GM19468 (cell line): ENCODE measurements around the gene RTRAF.

ENCODE experiments used
- ATAC-seq: cut with Tn5 transposase; IDR thresholded peaks from one replicate; pipeline ENCODE4 v1.9.1; 2021; ENCODE audit warnings: mild to moderate bottlenecking, moderate library complexity, moderate number of reproducible peaks; ENCODE audit not compliant: unreplicated experiment; ENCODE audit errors: extremely low read depth

RTRAF gene

DNA sequence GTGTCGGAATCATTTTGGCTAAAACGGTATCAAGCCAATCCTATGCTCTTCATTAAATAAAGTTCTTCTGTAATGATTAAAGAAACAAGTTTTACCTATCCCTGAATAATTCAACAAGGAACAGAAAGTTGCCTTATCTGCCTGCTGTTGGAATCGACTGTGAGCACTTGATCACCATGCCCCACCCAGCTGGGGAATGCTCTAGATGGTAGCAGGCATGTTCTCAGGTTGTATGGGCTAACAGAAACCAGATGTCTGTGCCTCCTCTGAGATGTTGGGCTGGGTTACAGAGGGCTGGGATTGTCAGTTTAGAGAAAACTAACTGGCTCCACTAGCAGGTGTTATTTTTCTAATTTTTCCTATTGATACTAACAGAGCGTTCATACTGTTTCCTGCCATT lies 28.9 kb downstream of the RTRAF start:
- no peak for ATAC-seq

DNA sequence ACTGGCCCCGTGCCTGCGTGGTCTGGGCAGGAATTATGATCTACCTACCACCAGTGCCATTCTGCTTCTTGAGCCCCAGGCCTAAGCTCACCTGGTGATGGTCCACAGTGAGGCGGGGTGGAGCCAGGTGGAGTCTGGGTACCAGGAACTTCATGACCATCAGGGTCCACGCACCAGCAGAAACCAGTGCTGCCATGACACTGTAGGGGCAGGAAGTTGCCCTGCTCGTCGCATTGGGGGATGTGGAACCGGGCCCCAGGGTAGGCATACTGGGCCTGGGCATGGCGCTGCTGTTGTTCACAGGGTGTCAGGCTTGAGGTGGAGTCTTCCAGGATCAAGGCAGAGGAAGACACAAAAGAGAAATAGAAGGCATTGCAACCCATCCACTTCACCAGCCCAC lies 29.6 kb downstream of the RTRAF start:
- ATAC-seq, result no peak

DNA sequence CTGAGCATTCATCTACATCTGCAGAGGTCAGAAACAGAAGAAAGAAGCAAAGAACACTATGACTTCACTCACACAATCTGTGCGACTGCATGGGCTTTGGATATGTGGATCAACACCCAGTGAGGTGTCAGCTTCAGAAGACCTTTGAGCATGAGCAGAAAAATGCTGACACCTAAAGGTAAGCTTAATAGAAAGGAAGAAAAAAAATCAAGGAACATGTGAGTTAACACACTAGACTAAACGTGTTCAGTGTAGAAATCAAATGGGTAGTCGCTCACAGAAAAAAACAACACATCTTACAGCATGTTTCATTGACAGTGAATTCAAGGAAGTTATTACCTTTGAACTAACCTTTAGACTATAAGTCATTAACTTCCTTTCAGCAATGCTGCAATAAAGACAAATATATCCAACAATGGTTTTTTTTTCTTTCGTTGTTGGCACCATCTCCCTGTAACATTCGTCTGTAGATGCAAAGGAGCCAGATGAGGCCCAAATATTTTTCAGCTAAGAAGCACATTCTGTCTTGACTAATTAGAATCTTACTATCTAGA lies 30.9 kb downstream of the RTRAF start:
- no peak for ATAC-seq

- ATAC-seq, result no peak
Measured at GRCh38 chr14:52020866-52021717, 31.7 kb downstream of the RTRAF start.

GRCh38 chr14:52021957-52022600 lies 32.7 kb downstream of the RTRAF start:
- peak; percentile 62 for ATAC-seq

GRCh38 chr14:52023518-52023917 lies 34.2 kb downstream of the RTRAF start:
- no peak for ATAC-seq

GRCh38 chr14:52025310-52025709 lies 36.0 kb downstream of the RTRAF start:
- ATAC-seq, result no peak

DNA sequence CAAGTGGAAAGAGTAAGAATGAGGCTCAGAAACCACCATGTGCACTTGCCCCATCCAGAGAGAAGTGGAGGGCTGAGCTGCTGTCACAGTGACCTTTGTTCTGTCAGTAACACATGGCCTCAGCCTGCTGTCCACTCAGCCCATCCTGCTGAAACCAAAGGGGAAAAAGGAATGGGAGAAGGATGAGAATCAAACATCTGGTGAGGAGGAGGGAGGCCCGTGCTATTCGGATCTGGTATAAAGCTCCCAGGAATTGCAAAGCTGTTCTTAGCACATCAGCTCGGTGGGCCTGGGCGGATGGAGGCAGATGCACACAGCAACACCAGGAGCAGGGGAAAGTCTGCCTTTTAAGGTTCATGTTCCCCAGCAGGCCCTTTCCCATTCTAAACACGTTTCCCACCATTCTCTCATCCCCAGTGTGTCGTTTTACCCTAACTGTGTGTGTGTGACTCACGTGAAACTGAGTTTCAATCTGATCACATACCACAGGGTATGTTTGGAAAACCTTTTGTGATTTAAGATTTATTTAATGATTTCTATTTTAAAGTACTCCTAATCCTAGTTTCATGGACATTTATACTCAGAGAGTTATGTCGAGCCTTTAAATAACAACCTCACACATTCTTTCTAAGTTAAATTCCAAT lies 36.8 kb downstream of the RTRAF start:
- ATAC-seq, result no peak

DNA sequence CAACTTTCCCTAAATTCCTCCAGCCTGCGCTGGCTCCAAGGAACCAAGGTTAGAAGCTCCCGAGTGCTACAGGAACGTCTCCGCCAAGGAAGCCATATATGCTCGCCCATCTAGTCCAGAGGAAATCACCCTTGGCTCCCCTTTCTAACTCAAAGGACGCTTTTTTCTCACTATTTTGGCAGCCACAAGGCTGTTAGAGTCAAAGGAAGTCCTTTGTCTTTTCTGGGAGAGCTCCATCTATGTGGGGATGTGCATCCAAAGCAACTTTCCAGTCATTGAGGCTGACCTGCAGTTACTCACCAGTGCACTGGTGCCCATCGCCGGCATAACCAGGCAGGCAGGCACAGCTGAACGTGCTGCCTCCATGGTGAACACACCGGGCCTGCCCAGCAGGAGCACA lies 37.6 kb downstream of the RTRAF start:
- ATAC-seq, result no peak

- ATAC-seq, result no peak
Measured at GRCh38 chr14:52029881-52030280, 40.5 kb downstream of the RTRAF start.

- ATAC-seq, result no peak
Measured at GRCh38 chr14:52031781-52032180, 42.4 kb downstream of the RTRAF start.

GRCh38 chr14:52032204-52032801 lies 43.0 kb downstream of the RTRAF start:
- ATAC-seq, result no peak

GRCh38 chr14:52033101-52033642 lies 43.8 kb downstream of the RTRAF start:
- ATAC-seq, result no peak

DNA sequence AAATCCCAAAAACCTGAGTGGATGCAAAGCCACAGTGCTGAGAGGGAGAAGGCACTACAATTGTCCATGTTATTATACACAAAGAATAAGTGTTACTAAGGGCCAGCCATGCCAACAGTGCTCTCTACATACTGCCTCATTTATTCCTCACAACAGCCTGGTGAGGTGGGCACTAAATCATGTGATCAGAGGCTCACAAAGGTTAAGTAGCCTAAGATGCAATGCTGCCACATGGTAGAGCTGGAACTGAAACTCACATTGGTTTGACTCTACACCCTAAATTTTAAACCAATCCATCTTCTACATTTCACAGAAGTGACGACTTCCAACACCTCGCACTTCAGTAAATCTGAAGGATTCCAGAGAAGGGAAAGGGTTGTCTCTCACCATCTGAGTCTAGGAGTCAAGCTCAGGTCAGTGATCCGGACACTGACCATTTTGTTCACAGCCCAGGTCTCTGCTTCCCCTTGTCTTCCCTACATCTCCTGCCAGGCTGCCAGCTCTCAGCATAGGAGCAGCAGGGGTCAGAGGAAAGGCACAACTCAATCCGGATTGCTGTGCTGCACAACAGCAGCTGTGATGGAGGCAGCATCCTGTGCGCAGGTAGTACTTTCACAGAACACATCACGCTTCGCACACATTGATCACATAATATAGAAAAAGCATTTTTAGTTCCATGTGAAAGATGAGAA lies 49.9 kb downstream of the RTRAF start:
- ATAC-seq, result no peak

DNA sequence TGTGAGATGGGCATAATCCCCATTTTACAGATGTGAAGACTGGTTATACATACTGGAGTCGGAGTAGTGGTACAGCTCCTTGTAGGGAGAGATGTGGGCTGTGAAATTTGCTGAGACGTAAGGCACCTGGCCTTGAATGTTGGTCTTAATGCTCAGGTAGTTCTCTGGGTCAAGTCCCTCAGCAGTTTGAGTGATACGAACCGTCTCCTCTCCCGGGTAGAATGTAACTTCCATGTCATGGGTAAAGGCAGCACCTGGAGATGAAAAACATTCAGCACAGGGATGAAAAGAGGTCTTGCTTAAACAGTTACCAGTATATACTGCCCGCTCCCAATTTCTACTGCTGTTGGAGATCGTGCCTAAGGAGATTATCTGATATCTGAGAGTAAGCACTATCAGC lies 51.3 kb downstream of the RTRAF start:
- ATAC-seq, result no peak

DNA sequence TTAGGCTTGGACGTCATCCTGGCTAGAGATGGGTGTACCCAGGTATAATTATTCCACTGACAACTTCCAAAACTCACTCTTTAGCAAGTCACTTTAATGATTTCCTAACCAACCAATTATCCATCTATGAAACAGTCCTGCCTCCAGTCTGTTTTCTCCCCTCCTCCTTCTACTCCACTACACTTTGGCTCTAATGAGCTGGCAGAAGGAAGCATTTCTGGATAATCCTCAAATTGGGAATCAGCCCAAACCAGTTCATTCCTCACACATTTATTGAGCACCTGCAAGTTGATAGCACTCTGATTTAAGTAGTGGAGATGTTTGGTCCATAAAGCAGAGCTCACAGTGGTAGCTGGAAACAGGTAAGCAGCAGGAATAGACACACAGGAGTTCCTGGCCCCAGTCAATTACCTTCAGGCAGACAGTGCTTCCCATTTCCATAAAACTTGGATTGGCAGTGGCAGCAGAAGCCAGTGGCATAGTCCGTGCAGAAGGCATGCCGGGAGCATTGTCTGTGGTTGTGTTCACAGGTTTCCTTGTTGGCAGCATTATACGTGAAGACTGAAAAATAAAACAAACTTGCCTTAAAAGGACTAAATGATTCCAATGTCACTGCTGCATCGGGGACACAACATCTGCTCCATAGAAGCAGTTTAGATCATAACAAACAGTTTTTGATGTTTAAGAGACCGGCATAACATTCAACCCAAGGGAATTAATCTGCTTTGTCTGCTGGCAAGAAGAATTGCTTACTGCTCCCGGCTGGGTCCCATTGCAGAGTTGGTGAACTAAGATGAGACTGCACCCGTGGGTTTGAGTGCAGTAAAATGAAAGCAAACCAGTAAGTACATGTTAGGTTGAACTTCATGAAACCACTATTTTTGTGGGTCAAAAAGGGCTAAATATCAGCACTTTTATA lies 53.3 kb downstream of the RTRAF start:
- ATAC-seq, result no peak

GRCh38 chr14:52043690-52044089 lies 54.3 kb downstream of the RTRAF start:
- ATAC-seq, result no peak

DNA sequence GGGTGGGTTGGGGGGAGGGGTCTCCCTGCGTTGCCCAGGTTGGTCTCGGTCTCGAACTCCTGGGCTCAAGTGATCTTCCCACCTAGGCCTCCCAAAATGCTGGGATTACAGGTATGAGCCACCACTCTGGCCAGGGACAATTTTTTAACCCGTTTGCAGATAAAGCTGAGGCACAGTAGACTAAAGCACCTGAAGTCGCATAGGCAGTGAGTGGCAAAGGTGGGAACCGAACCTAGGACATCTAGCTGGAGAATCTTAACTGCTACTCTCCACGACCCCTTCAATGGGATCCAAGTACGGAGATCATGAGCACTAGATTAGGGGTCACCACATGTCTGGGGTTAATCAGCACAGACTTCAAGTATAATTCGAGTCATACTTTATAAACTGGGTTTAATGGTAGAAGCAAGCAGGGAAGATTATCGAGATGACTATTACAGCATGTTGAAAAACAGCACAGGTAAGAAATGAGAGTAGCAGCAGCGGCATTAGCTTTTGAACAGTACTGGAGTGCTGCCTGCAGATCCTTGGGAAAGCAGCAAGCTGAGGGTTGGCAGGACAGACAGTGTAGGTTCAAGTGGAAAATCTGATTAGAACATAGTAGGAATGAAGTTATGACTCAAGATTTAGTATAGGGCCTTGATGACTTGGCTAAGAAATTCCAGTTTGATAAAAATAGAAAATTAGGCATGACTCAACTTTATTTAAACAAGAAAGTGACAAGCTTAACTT lies 55.6 kb downstream of the RTRAF start:
- no peak for ATAC-seq
